ENCODE measurements around the gene CHRNB1. TPM values are rescaled to one million over a fixed set of nuclear protein-coding genes. Genes with fewer than 3 reads are reported as not detected.
A peak's percentile ranks its signal among the peaks of the same experiment; 100 is the strongest.

The CHRNB1 gene
- total RNA-seq, 4 donors from 2014 or later, result 4.0 to 9.1 (median 5.8) TPM

- TF ChIP-seq POLR2A (IDR thresholded peaks at IDR 0.05) (no peak), CTCF (IDR thresholded peaks at IDR 0.05) (no peak)
- no peak for DNase-seq
- H3K4me1 ChIP-seq, result no peaks in the 10 kb centered on the region
- H3K4me3 ChIP-seq, result no peak overlapping the region
- no peaks in the 10 kb centered on the region for H3K27me3 ChIP-seq
- H3K9me3 ChIP-seq, result no peaks in the 10 kb centered on the region
- no peak overlapping the region for H3K27ac ChIP-seq
- H3K36me3 ChIP-seq, result no peaks in the 10 kb centered on the region
Observed at GRCh38 chr17:7411427-7411750, 33.5 kb upstream of the CHRNB1 start.

DNA sequence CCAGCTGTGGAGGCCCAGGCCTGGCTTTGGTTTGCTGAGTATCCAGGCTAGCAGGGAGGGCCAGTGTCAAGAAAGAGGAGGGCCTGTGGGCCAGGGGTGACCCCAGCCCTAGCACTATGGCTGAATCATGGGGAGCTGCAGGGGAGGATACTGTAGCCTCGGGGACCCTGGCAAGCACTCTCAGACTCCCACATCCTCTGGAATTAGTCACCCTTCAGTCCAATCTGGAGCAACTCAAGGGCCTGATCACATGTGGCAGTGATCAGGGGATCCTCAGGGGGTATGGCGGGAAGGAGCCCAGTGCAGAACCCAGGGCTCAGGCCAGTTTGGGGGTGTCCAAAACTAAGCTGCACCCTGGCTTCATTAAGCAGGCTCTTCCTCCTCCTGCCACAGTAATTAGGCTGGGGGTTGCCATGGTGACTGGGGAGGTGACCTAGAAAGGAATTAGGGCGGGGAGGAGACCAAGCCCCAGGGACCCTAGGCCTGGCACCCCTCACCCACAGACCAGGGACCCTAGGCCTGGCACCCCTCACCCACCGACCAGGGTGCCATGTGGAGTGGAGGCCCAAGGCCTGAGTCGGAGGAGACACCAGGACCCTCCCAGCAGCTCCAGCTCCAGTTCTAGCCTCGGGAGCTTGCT lies 31.4 kb upstream of the CHRNB1 start:
- Histone ChIP-seq H3K27ac (no peak overlapping the region), H3K36me3 (no peaks in the 10 kb centered on the region)
- no peak for DNase-seq

DNA sequence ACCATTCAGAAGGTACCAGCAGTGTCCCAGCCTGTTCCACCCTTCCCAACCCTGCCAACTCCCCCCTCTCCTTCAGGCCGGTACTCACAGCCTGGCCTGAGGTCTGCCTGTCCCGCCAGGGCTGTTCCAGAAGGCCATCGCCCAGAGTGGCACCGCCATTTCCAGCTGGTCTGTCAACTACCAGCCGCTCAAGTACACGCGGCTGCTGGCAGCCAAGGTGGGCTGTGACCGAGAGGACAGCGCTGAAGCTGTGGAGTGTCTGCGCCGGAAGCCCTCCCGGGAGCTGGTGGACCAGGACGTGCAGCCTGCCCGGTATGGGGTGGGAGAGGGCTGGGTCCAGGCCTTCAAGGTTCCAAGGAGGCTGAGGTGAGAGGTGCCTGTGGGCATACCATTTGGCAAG lies 30.0 kb upstream of the CHRNB1 start:
- TF ChIP-seq POLR2A (IDR thresholded peaks at IDR 0.05) (no peak), CTCF (IDR thresholded peaks at IDR 0.05) (no peak)

More for the DNA sequence above, 31.4 kb upstream of the CHRNB1 start:
- Histone ChIP-seq H3K4me3 (no peak overlapping the region), H3K4me1 (no peaks in the 10 kb centered on the region), H3K27me3 (no peaks in the 10 kb centered on the region), H3K9me3 (no peaks in the 10 kb centered on the region)
- TF ChIP-seq POLR2A (IDR thresholded peaks at IDR 0.05) (no peak), CTCF (IDR thresholded peaks at IDR 0.05) (no peak)

DNA sequence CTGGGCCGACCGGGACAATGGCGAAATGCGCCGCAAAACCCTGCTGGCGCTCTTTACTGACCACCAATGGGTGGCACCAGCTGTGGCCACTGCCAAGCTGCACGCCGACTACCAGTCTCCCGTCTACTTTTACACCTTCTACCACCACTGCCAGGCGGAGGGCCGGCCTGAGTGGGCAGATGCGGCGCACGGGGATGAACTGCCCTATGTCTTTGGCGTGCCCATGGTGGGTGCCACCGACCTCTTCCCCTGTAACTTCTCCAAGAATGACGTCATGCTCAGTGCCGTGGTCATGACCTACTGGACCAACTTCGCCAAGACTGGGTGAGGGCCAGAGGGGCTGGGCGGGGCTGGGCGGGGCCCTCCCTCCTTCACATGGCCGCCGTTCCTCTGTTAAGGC lies 29.1 kb upstream of the CHRNB1 start:
- no peak for DNase-seq
- Histone ChIP-seq H3K4me1 (no peaks in the 10 kb centered on the region), H3K27ac (no peak overlapping the region), H3K36me3 (no peaks in the 10 kb centered on the region), H3K4me3 (no peak overlapping the region), H3K27me3 (no peaks in the 10 kb centered on the region), H3K9me3 (no peaks in the 10 kb centered on the region)
- TF ChIP-seq CTCF (IDR thresholded peaks at IDR 0.05) (no peak), POLR2A (IDR thresholded peaks at IDR 0.05) (no peak)

More for the DNA sequence above, 30.0 kb upstream of the CHRNB1 start:
- no peaks in the 10 kb centered on the region for H3K4me1 ChIP-seq
- no peaks in the 10 kb centered on the region for H3K9me3 ChIP-seq
- H3K4me3 ChIP-seq, result no peak overlapping the region
- DNase-seq, result no peak
- no peaks in the 10 kb centered on the region for H3K27me3 ChIP-seq
- H3K36me3 ChIP-seq, result no peaks in the 10 kb centered on the region
- H3K27ac ChIP-seq, result no peak overlapping the region

DNA sequence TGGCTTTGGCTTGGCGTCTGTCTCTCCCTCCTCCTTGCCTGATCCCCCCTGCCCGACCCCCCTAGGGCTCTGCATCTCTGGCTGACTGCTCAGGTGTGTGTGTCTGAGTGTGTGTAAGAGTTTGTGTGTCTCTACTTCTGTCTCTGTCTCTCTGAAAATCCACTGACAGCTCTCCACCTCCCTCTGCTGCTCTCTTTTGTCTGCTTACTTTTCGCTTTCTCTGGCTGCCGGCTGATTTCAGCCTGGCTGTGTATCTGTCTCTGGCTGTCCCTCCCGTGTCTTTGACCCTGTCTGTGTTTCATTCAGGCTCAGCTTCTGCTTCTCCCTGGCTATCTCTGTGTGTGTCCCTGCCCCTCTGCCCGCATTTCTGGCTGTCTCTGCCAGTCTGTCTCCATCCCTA lies 28.5 kb upstream of the CHRNB1 start:
- no peak overlapping the region for H3K4me3 ChIP-seq
- no peaks in the 10 kb centered on the region for H3K27me3 ChIP-seq
- H3K27ac ChIP-seq, result no peak overlapping the region
- DNase-seq, result no peak
- H3K9me3 ChIP-seq, result no peaks in the 10 kb centered on the region
- H3K4me1 ChIP-seq, result no peaks in the 10 kb centered on the region
- no peaks in the 10 kb centered on the region for H3K36me3 ChIP-seq
- TF ChIP-seq POLR2A (IDR thresholded peaks at IDR 0.05), result no peak
- peak in 2 of 6 experiments; percentile 15 to 23 for TF ChIP-seq CTCF (IDR thresholded peaks at IDR 0.05)

Measured in Peyer's patch (tissue), 4 donors.